Activated CD4-positive, CD25-positive, alpha-beta regulatory T cell (primary cell): ENCODE results near the gene LOXL1.
"Not testable (repeated sequence)": the region's sequence is repeated elsewhere in the genome, so short reads cannot be mapped to it uniquely, and the experiment has no call there.

Experiments
- DNase-seq, 4 experiments: peaks; one replicate each; lab custom pipeline; 2025; lab: John Stamatoyannopoulos, UW

Gene LOXL1

GRCh38 chr15:73954188-73955145 lies 28.2 kb downstream of the LOXL1 start:
- DNase-seq, result no peak

DNA sequence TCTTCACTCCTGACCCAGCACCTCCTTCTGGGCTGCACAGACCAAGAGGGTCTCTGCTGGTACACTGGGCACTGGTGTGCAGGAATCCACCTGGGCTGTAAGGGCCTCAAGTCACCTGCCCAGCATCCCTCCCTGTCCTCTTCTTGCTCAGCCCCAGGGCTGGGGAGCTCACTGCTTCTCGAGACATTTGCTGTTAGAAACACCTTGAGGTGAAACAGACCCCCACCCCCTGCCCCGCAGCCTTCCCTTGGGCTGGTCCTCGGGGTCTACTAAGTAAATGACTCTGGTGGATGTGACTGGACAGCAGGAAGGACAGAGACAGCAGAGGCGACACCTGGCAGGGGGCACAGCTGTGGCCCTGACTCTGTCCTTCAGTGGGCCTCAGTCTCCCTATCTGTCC lies 29.1 kb downstream of the LOXL1 start:
- no peak for DNase-seq

- DNase-seq, result no peak
Observed at GRCh38 chr15:73955861-73956742, 29.8 kb downstream of the LOXL1 start.

DNA sequence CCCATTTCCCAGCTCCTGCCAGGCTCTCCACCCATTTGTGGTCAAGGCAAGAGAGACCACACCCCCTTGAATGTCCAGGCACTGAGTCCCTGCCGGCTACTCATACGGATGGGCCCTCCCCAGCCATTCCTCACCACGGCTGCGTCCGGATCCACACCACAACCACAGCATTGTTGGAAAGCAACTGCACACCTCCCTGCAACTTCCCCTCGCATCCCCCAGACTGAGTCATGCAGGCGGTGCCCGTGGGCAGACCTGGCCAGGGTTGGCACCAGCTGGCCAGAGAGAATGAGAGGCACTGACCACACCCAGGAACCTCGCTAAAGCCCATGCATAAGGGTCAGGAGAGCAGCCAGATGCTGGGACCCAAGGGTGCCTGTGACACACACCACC lies 30.5 kb downstream of the LOXL1 start:
- DNase-seq, result no peak

DNA sequence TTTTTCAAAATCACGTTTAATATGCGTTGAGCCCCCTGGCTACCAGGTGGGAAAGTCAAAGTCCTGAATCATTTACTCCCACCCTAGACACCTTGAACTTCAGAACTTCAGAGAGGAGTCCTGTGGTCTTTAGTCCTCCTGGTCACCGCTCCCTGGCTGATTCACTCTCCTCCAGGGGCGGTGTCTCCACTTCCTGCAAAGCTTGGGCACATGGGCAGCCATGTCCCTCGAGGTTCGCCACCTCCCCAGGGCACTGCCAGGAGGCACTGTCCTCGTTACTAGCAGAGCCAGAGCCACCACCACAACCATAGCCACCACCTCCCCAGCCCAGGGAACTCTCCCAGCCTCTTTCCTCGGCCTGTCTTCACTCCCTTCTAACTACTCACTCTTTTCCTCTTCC lies 31.0 kb downstream of the LOXL1 start:
- no peak for DNase-seq

GRCh38 chr15:73957785-73958184 lies 31.5 kb downstream of the LOXL1 start:
- DNase-seq, result no peak

DNA sequence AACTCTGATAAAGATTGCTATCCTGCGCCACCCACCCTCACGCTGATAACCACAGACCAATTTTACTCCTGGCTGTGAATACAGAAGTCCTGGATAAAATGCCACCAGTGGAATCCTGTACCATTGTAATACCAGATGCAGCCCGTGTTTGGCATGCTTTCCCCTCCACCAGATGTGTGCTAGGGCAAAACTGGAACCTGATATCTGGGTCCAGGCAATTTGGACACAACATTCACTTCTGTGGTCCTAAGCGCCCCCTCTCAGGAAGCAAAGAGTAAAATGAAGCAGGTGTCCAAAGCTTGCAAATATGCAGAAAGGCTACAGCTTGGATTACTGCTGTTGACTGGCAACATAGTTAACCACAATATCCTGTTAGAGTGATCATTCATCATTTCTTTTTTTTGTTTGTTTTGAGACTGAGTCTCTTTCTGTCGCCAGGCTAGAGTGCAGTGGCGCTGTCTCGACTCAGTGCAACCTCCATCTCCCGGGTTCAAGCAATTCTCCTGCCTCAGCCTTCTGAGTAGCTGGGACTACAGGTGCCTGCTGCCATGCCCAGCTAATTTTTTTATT lies 32.8 kb downstream of the LOXL1 start:
- no peak for DNase-seq

- DNase-seq, result no peak
Observed at GRCh38 chr15:73959801-73960200, 33.5 kb downstream of the LOXL1 start.

DNA sequence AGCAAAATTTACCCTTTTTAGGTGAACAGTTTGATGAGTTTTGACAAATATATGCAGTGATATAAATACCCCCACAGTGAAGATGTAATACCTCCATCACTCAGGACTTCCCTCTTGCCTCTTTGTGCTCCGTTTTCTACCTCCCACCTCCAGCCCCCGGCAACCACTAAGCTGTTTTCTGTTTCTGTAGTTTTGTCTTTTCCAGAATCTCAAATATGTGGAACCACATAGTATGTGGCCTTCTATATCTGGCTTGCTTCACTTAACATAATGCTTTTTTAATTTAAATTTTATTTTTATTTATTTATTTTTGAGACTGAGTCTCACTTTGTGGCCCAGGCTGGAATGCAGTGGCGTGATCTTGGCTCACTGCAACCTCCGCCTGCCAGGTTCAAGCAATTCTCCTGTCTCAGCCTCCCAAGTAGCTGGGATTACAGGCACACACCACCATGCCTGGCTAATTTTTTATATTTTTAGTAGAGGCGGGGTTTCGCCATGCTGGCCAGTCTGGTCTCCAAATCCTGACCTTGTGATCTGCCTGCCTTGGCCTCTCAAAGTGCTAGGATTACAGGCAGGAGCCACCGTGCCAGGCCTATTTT lies 34.3 kb downstream of the LOXL1 start:
- DNase-seq, result not testable (repeated sequence)

- DNase-seq, result no peak
Observed at GRCh38 chr15:73962433-73962832, 36.2 kb downstream of the LOXL1 start.

- DNase-seq, result peak; percentile 69 to 89 (median 76)
Observed at GRCh38 chr15:73964736-73965093, 38.5 kb downstream of the LOXL1 start.

DNA sequence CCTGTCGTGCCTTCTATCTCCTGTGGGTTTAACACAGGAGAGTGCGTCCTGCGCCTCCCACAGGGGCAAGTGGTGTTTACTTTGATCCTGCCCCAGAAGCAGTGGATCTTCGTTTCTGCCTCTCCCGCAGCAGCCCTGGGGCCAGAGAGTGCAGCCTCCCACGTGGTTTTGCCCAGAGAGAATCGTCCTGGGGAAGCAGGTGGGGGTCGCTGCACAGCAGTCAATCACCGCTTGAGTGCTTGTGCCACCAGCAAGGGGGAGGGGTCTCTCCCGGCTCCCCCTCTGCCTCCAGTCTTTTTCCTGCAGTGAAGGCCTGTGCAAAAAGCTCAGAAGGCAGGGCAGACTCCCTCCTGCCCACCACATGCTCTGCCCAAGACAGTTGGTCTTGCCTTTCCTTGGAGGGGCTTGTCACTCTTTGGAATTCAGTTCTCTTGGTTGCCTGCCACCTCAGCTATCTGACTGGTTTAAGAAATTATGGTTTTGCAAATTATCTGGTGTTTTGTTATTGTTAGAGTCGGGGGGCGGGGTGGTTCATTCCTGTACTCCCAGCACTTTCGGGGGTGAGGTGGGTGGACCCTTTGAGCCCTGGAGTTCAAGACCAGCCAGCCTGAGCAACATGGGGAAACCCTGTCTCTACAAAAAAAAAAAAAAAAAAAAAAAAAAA lies 39.0 kb downstream of the LOXL1 start:
- no peak for DNase-seq

DNA sequence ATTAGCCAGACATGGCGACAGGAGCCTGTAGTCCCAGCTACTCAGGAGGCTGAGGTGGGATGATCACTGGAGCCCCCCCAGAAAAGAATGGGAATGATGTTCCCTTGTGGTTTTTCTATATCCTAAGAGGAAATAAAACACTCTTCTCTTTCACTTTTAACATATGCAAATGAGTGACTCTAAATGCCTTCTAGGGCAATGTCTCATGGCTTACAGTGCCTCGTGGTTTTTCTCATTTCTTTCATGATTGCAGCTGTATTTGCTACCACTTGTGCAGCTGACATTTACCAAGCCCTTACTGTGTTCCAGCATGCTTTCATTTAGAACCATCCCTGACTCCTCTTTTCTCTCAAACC lies 39.5 kb downstream of the LOXL1 start:
- DNase-seq, result no peak

- no peak for DNase-seq
Observed at GRCh38 chr15:73968461-73968860, 42.2 kb downstream of the LOXL1 start.

DNA sequence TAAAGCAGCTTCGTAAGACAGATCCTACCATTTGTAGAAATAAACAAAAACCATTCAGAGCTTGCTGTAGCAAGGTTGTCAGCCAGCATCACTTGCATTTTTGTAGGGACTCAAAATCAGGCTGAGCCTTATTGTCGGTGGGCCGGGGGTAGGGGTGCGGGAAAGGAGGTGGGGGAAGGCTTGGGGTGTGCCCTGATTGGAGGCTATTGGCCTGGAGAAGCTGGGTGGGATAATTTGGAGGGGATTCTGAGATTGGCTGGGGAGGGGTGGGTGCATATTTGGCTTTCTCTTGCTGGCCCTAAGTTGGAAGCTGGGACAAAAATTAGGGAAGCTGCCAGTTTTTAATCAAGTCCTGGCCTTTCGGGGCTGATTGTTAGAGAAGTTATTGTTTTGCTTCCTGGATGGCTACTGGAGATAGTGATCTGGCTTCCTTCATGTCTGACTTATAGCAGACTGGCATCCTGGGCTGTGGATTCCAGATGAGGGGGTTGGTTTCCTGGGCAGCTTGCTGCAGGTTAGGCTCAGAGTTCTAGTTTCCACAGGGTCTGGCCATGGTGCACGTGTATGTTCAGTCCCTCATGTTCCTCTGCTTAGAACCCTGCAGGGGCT lies 43.0 kb downstream of the LOXL1 start:
- DNase-seq, result no peak

- peak; percentile 37 to 64 (median 55) for DNase-seq
Observed at GRCh38 chr15:73972984-73973682, 46.9 kb downstream of the LOXL1 start.

DNA sequence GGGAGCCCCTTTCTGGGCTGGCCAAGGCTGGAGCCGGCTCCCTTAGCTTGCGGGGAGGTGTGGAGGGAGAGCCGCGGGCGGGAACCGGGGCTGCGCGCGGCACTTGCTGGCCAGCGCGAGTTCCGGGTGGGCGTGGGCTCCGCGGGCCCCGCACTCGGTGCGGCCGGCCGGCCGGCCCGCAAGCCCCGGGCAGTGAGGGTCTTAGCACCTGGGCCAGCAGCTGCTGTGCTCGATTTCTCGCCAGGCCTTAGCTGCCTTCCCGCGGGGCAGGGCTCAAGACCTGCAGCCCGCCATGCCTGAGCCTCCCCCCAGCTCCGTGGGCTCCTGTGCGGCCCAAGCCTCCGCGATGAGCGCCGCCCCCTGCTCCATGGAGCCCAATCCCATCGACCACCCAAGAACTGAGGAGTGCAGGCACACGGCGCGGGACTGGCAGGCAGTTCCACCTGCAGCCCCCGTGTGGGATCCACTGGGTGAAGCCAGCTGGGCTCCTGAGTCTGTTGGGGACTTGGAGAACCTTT lies 47.5 kb downstream of the LOXL1 start:
- DNase-seq, result not testable (repeated sequence)

- not testable (repeated sequence) for DNase-seq
Observed at GRCh38 chr15:73975440-73976125, 49.3 kb downstream of the LOXL1 start.

GRCh38 chr15:73978896-73979295 lies 52.6 kb downstream of the LOXL1 start:
- no peak for DNase-seq

- no peak for DNase-seq
Observed at GRCh38 chr15:73979636-73980035, 53.4 kb downstream of the LOXL1 start.
